Stomach (tissue), 4 donors: ENCODE measurements around the gene BAIAP3.

Experiments used
- CTCF ChIP-seq, 7 experiments: fragments of 450-650 bp in 4 of 7; fragments of 200-600 bp in 3 of 7; sonication (generic) in 3 of 7; IDR thresholded peaks; one replicate each; pipeline ENCODE4 v1.5.1; 2016 to 2019; ENCODE audit warnings: antibody characterized with exemption in 7 of 7, control low read depth in 2 of 7, mild to moderate bottlenecking in 1 of 7
- EP300 ChIP-seq: sonication (generic); formaldehyde crosslinking; IDR thresholded peaks from one replicate; pipeline ENCODE4 v1.6.1; 2017; ENCODE audit warnings: antibody characterized with exemption

GRCh38 chr16:1341495-1342420 is 8.3 kb downstream of the BAIAP3 start:
- TF ChIP-seq EP300 (no peak), CTCF (IDR thresholded peaks at IDR 0.05) (no peak)
